SK-N-SH (cell line): Measurements from ENCODE around the gene GGT5. TPM values are rescaled to one million over a fixed set of nuclear protein-coding genes. Genes with fewer than 3 reads are reported as not detected.

Source experiments
- CTCF ChIA-PET: fragments of 300-600, 350-600 bp; formaldehyde crosslinking; extraction: SDS; loops from one replicate; lab custom pipeline; 2021; lab: Yijun Ruan, JAX
- POLR2A ChIA-PET: fragments of 350-600 bp; sonication (Branson Sonifier 250); formaldehyde crosslinking; extraction: SDS; loops from one replicate; lab custom pipeline; 2020; ENCODE audit warnings: antibody characterized with exemption, inconsistent platforms; lab: Yijun Ruan, JAX
- DNase-seq: peaks from one replicate; pipeline ENCODE4 v3.0.0; 2012
- H2AFZ ChIP-seq: fragments of 200-600 bp; sonication (generic); 2 replicates; pipeline ENCODE4 v1.8.1; 2016; ENCODE audit warnings: antibody characterized with exemption, mild to moderate bottlenecking, low read depth
- H3F3A ChIP-seq: fragments of 200-600 bp; sonication (generic); replicated peaks from 2 replicates; pipeline ENCODE3; 2016; ENCODE audit warnings: antibody characterized with exemption, mild to moderate bottlenecking; ENCODE audit not compliant: insufficient read depth
- H3K27ac ChIP-seq, 2 experiments: fragments of 200-500 bp in 1 of 2; fragments of 200-600 bp in 1 of 2; sonication (Bioruptor generic) in 1 of 2; sonication (generic), shearing (Covaris generic) in 1 of 2; 2 replicates each; pipeline versions ENCODE4 v1.5.1 to v1.6.1; 2014 to 2016; ENCODE audit warnings: low read depth in 2 of 2, inconsistent platforms in 1 of 2, low read length in 1 of 2, mild to moderate bottlenecking in 1 of 2, mixed read lengths in 1 of 2
- H3K27me3 ChIP-seq: fragments of 200-600 bp; sonication (generic), shearing (Covaris generic); 2 replicates; pipeline ENCODE4 v1.6.1; 2016; ENCODE audit warnings: mixed run types; ENCODE audit not compliant: insufficient read depth
- H3K36me3 ChIP-seq, 2 experiments: fragments of 200-500 bp in 1 of 2; fragments of 200-600 bp in 1 of 2; sonication (Bioruptor generic) in 1 of 2; sonication (generic) in 1 of 2; replicated peaks in 1 of 2; 2 replicates each; pipeline versions ENCODE3 to v1.5.1; 2014 to 2016; ENCODE audit warnings: low read length in 1 of 2, mild to moderate bottlenecking in 1 of 2; ENCODE audit not compliant: insufficient read depth in 2 of 2, control insufficient read depth in 1 of 2
- H3K4me1 ChIP-seq, 2 experiments: fragments of 200-500 bp in 1 of 2; fragments of 200-600 bp in 1 of 2; sonication (Bioruptor generic) in 1 of 2; sonication (generic), shearing (Covaris generic) in 1 of 2; 2 replicates each; pipeline versions ENCODE4 v1.5.1 to v1.6.1; 2014 to 2016; ENCODE audit warnings: low read depth in 1 of 2, low read length in 1 of 2, mixed run types in 1 of 2; ENCODE audit not compliant: insufficient read depth in 2 of 2, control insufficient read depth in 1 of 2
- H3K4me2 ChIP-seq: fragments of 200-600 bp; sonication (generic), shearing (Covaris generic); 2 replicates; pipeline ENCODE4 v1.6.1; 2017; ENCODE audit warnings: mixed run types
- H3K4me3 ChIP-seq, 2 experiments: fragments of 200-500 bp in 1 of 2; fragments of 200-600 bp in 1 of 2; sonication (Bioruptor generic) in 1 of 2; sonication (generic), shearing (Covaris generic) in 1 of 2; 2 replicates each; pipeline versions ENCODE4 v1.5.1 to v1.8.1; 2014 to 2016; ENCODE audit warnings: low read depth in 2 of 2, inconsistent platforms in 1 of 2, low read length in 1 of 2, mild to moderate bottlenecking in 1 of 2, mixed read lengths in 1 of 2, moderate library complexity in 1 of 2
- H3K79me2 ChIP-seq: fragments of 200-600 bp; sonication (generic); 2 replicates; pipeline ENCODE4 v1.8.1; 2017; ENCODE audit warnings: mild to moderate bottlenecking; ENCODE audit not compliant: insufficient read depth
- H3K9ac ChIP-seq: fragments of 200-600 bp; sonication (generic); 2 replicates; pipeline ENCODE4 v1.6.1; 2017; ENCODE audit warnings: mixed run types
- H3K9me2 ChIP-seq: fragments of 200-600 bp; sonication (generic); 2 replicates; pipeline ENCODE4 v1.6.1; 2017; ENCODE audit warnings: mixed run types
- H3K9me3 ChIP-seq: fragments of 200-600 bp; sonication (generic); 2 replicates; pipeline ENCODE4 v1.6.1; 2017; ENCODE audit warnings: mixed run types, mild to moderate bottlenecking, moderate library complexity
- H4K20me1 ChIP-seq: fragments of 200-600 bp; sonication (generic); 2 replicates; pipeline ENCODE4 v1.6.1; 2017; ENCODE audit warnings: mild to moderate bottlenecking, mixed run types; ENCODE audit not compliant: insufficient read depth
- CHD2 ChIP-seq: fragments of 150-350 bp; IDR thresholded peaks from 2 replicates; pipeline ENCODE4 v1.6.1; 2018; ENCODE audit warnings: low read length; ENCODE audit not compliant: partially characterized antibody
- ELF1 ChIP-seq: IDR thresholded peaks from 2 replicates; pipeline ENCODE4 v1.4.0; 2012
- EZH2phosphoT487 ChIP-seq: fragments of 200-600 bp; sonication (generic); IDR thresholded peaks from 2 replicates; pipeline ENCODE4 v1.6.1; 2017; ENCODE audit warnings: low read depth, mixed run types, mild to moderate bottlenecking, antibody characterized with exemption, moderate library complexity, borderline replicate concordance
- FOXM1 ChIP-seq: IDR thresholded peaks from 2 replicates; pipeline ENCODE4 v1.4.0; 2012; ENCODE audit warnings: low read depth, mild to moderate bottlenecking
- GABPA ChIP-seq: IDR thresholded peaks from 2 replicates; pipeline ENCODE4 v1.4.0; 2012; ENCODE audit warnings: low read depth, mild to moderate bottlenecking
- JUND ChIP-seq: IDR thresholded peaks from 2 replicates; pipeline ENCODE4 v1.4.0; 2012
- MEF2A ChIP-seq: IDR thresholded peaks from 2 replicates; pipeline ENCODE4 v1.4.0; 2012; ENCODE audit warnings: low read depth, borderline replicate concordance
- NFIC ChIP-seq: IDR thresholded peaks from 2 replicates; pipeline ENCODE4 v1.4.0; 2012; ENCODE audit warnings: borderline replicate concordance
- NRF1 ChIP-seq: IDR thresholded peaks from 2 replicates; pipeline ENCODE4 v1.6.1; 2012; ENCODE audit warnings: low read depth, mild to moderate bottlenecking, low read length
- POLR2AphosphoS5 ChIP-seq: IDR thresholded peaks from 2 replicates; pipeline ENCODE4 v1.6.1; 2012; ENCODE audit warnings: low read depth, low read length
- RAD21 ChIP-seq: IDR thresholded peaks from 2 replicates; pipeline ENCODE4 v1.6.1; 2012; ENCODE audit warnings: mild to moderate bottlenecking, low read length
- RCOR1 ChIP-seq: fragments of 150-350 bp; IDR thresholded peaks from 2 replicates; pipeline ENCODE4 v1.6.1; 2017; ENCODE audit warnings: antibody characterized with exemption, low read length
- RFX5 ChIP-seq: IDR thresholded peaks from 2 replicates; pipeline ENCODE4 v1.6.1; 2012; ENCODE audit warnings: mild to moderate bottlenecking, improper control_type of control experiment, low read length
- RXRA ChIP-seq: IDR thresholded peaks from 2 replicates; pipeline ENCODE4 v1.4.0; 2012; ENCODE audit warnings: low read depth, mild to moderate bottlenecking, borderline replicate concordance
- SMC3 ChIP-seq: IDR thresholded peaks from 2 replicates; pipeline ENCODE4 v1.6.1; 2012; ENCODE audit warnings: low read depth, low read length, improper control_type of control experiment
- TCF12 ChIP-seq: IDR thresholded peaks from 2 replicates; pipeline ENCODE4 v1.4.0; 2012
- WGBS: methylation state at CpG from one replicate; pipeline ENCODE4 v1.1.6; 2017; ENCODE audit warnings: low lambda C conversion rate; 5-methylcytosine and 5-hydroxymethylcytosine counted together
- polyA plus RNA-seq, 3 experiments: library from polyadenylated mRNA; depleted of rRNA; stranded (reverse); fragments of >200 nt; gene quantifications; 2 replicates each; pipeline ENCODE4 v1.2.3, GENCODE V29; 2012
- TF ChIP-seq, protein P1 (sequence below): fragments of 200-600 bp; sonication (generic); IDR thresholded peaks from 2 replicates; pipeline ENCODE4 v1.6.1; 2017; ENCODE audit warnings: antibody characterized with exemption, mild to moderate bottlenecking, moderate library complexity
- TF ChIP-seq, protein P2 (sequence below): IDR thresholded peaks from 2 replicates; pipeline ENCODE4 v1.6.1; 2012; ENCODE audit warnings: mild to moderate bottlenecking, low read depth, low read length, moderate library complexity

Gene GGT5
- polyA plus RNA-seq, 1 of the 3 experiments (the other 2 are of a cell fraction): 4.6 TPM

DNA sequence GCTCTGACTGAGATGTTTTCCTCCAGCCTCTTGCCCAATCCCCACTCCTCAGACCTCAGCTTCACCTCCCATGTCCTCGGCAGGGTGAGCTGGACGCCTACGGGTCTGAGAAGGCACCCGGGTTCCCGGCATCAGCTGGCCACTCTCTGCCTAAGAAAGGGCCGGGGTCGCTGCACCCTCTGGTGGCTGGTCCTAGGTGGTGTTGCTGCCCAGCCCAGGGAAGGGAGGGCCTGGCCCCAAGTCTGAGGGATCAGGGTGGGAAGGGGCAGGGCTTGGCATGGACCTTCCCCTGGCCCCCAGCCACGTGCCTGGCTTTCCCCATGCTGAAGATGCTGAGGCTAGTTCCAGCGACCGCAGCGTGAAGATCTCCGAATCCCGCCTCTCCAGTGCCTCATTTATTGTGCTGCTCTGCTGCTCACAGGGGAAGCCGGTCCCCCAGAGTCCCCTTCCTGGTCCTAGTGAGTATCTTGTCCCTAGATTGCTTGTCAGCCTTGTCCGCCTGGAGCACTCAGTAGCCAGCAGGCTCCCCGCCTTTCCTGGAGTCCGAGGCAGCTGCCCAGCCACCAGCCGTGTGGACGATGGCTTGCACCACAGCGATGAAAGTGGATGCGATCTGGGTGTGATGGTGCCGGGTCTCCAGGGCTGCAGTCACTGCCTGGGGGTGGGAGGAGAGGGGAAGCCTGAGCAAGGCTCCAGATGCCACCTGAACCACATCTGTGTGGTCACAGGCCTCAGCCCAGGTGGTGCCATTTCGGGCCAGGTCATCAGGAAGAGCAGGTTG lies 2.9 kb upstream of the GGT5 start (continued):
- TF ChIP-seq, protein P1, sequence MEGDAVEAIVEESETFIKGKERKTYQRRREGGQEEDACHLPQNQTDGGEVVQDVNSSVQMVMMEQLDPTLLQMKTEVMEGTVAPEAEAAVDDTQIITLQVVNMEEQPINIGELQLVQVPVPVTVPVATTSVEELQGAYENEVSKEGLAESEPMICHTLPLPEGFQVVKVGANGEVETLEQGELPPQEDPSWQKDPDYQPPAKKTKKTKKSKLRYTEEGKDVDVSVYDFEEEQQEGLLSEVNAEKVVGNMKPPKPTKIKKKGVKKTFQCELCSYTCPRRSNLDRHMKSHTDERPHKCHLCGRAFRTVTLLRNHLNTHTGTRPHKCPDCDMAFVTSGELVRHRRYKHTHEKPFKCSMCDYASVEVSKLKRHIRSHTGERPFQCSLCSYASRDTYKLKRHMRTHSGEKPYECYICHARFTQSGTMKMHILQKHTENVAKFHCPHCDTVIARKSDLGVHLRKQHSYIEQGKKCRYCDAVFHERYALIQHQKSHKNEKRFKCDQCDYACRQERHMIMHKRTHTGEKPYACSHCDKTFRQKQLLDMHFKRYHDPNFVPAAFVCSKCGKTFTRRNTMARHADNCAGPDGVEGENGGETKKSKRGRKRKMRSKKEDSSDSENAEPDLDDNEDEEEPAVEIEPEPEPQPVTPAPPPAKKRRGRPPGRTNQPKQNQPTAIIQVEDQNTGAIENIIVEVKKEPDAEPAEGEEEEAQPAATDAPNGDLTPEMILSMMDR: peak; percentile 82
- TF ChIP-seq GABPA (no peak), CHD2 (no peak), RCOR1 (0 out of 2 replicates have a peak, but pooled peaks have one; percentile 39), RFX5 (no peak), NFIC (no peak), ELF1 (no peak), NRF1 (0 out of 2 replicates have a peak, but pooled peaks have one; percentile 33), POLR2AphosphoS5 (no peak), MEF2A (no peak), SMC3 (peak; percentile 98), EZH2phosphoT487 (no peak), RXRA (no peak)

DNA sequence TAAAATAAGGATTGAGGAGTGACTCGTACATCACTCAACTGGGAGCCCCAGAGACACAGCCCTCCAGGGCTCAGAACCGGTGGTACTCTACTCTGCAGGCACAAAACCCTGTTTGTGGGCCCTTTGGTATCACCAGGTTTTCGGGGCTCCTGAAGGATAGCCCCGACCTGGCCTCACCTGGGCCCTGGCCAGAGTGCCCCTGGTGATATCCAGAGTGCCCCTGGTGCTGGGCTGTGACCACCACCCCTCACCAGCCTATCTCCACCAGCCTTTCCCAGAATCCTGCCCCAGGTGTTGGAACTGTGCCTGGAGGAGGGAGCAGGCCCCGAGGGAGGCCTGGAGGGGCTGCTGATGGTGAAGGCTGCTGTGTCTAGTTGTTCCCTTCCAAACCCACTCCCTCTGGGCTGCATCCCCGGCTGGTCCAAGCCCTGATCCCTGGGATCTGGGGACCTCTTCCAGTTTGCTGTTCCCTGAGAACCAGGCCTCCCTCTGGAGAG lies 2.2 kb upstream of the GGT5 start:
- Histone ChIP-seq H3K9me3 (no peaks in the 10 kb centered on the region), H3K4me1 (peaks cover 26 to 51% of the 10 kb centered on the region in 2 experiments; a peak in 3 of 4 replicates), H3K27me3 (no peaks in the 10 kb centered on the region), H3K36me3 (no peaks in the 10 kb centered on the region), H4K20me1 (no peaks in the 10 kb centered on the region), H3K79me2 (no peaks in the 10 kb centered on the region), H3K27ac (peak overlapping the region; percentile 68 to 73; a peak in 3 of 4 replicates), H3K4me2 (peak overlapping the region; percentile 21; the same call in 1 of the 2 replicates), H3K9me2 (no peaks in the 10 kb centered on the region), H3K9ac (peak overlapping the region; percentile 53), H3K4me3 (no peak overlapping the region), H3F3A (no peaks in the 10 kb centered on the region), H2AFZ (peak overlapping the region; percentile 74; the same call in 1 of the 2 replicates)
- POLR2A ChIA-PET: no interaction called here
- peak; percentile 23 for DNase-seq
- WGBS: 73% methylated on average over 3 of the region's 6 CpGs
- CTCF ChIA-PET: interaction anchor here (0.6 to 5.6 kb wide), 19 partner anchors 16 to 852 kb away, joined by 3 to 94 read pairs (median 4); partner anchors contain the start of gene GSTT4
- TF ChIP-seq ELF1 (no peak), TCF12 (no peak), JUND (no peak), POLR2AphosphoS5 (no peak), RAD21 (no peak), FOXM1 (no peak), RFX5 (no peak), RXRA (no peak), RCOR1 (no peak)
- TF ChIP-seq, protein P2, sequence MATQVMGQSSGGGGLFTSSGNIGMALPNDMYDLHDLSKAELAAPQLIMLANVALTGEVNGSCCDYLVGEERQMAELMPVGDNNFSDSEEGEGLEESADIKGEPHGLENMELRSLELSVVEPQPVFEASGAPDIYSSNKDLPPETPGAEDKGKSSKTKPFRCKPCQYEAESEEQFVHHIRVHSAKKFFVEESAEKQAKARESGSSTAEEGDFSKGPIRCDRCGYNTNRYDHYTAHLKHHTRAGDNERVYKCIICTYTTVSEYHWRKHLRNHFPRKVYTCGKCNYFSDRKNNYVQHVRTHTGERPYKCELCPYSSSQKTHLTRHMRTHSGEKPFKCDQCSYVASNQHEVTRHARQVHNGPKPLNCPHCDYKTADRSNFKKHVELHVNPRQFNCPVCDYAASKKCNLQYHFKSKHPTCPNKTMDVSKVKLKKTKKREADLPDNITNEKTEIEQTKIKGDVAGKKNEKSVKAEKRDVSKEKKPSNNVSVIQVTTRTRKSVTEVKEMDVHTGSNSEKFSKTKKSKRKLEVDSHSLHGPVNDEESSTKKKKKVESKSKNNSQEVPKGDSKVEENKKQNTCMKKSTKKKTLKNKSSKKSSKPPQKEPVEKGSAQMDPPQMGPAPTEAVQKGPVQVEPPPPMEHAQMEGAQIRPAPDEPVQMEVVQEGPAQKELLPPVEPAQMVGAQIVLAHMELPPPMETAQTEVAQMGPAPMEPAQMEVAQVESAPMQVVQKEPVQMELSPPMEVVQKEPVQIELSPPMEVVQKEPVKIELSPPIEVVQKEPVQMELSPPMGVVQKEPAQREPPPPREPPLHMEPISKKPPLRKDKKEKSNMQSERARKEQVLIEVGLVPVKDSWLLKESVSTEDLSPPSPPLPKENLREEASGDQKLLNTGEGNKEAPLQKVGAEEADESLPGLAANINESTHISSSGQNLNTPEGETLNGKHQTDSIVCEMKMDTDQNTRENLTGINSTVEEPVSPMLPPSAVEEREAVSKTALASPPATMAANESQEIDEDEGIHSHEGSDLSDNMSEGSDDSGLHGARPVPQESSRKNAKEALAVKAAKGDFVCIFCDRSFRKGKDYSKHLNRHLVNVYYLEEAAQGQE: no peak
